ENCODE results near the gene PLD2. TPM values are rescaled to one million over a fixed set of nuclear protein-coding genes. Genes with fewer than 3 reads are reported as not detected.

PLD2 gene
- total RNA-seq, 2 donors from 2014 or later = 23.6 to 31.4 TPM

GRCh38 chr17:4788159-4788806 lies 18.7 kb upstream of the PLD2 start:
- H3K36me3 Mint-ChIP-seq = no peaks in the 10 kb centered on the region
- ATAC-seq = no peak
- no peak for DNase-seq (ENCODE audit: low spot score in 2 of 2)
- H3K9me3 Mint-ChIP-seq = no peaks in the 10 kb centered on the region
- no peak overlapping the region for H3K27ac Mint-ChIP-seq

DNA sequence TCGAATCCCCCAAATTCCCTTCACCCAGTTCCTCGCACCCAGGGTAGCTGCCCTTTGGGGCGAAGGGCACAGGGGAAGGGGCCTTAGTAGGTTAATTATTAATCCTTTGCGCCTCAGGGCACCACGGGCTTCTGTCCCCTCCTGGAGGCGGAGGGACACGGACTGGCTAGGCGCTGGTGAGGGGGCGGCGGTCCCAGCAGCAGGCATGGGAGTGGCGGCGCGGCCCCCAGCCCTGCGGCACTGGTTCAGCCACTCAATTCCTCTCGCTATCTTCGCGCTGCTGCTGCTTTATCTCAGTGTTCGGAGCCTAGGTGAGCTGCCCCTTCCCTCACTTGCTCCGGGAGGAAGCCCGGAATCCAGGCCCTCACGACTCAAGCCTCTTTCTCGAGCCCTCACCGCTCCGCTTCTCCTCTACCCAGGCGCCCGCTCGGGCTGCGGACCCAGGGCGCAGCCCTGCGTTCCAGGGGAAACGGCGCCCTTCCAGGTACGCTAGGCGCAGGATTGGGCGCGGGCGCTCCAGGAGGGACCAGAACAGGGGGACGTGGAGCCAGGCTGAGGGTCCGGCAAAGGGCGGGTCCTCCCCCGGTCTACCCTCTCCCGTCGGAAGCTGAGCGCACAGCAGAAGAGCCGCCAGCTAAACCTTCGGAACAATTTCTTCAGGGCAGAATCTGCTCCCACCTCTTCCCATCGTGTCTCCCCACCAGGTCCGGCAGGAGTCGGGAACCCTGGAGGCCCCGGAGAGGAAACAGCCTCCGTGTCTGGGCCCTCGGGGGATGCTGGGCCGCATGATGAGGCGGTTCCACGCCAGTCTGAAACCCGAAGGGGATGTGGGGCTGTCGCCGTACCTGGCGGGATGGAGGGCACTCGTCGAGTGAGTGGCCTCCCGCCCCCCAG lies 17.9 kb upstream of the PLD2 start, which contains the start of gene GLTPD2:
Gene GLTPD2 (plus strand): TSS at position 158 of the 894 bp plus-strand sequence. CDS start 48 bp downstream, at position 206.
- Mint-ChIP-seq H3K36me3 (no peaks in the 10 kb centered on the region), H3K9me3 (no peaks in the 10 kb centered on the region), H3K27ac (peak within 1 kb of the TSS in 1 of 2 donors; percentile 87)
- no peak for DNase-seq (ENCODE audit: low spot score in 2 of 2)
- no peak for ATAC-seq

GRCh38 chr17:4789701-4789950 lies 17.3 kb upstream of the PLD2 start:
- H3K36me3 Mint-ChIP-seq = no peaks in the 10 kb centered on the region
- no peak for ATAC-seq
- DNase-seq (ENCODE audit: low spot score in 2 of 2) = no peak
- H3K9me3 Mint-ChIP-seq = no peaks in the 10 kb centered on the region
- peak overlapping the region in 1 of 2 donors; percentile 87 for H3K27ac Mint-ChIP-seq

DNA sequence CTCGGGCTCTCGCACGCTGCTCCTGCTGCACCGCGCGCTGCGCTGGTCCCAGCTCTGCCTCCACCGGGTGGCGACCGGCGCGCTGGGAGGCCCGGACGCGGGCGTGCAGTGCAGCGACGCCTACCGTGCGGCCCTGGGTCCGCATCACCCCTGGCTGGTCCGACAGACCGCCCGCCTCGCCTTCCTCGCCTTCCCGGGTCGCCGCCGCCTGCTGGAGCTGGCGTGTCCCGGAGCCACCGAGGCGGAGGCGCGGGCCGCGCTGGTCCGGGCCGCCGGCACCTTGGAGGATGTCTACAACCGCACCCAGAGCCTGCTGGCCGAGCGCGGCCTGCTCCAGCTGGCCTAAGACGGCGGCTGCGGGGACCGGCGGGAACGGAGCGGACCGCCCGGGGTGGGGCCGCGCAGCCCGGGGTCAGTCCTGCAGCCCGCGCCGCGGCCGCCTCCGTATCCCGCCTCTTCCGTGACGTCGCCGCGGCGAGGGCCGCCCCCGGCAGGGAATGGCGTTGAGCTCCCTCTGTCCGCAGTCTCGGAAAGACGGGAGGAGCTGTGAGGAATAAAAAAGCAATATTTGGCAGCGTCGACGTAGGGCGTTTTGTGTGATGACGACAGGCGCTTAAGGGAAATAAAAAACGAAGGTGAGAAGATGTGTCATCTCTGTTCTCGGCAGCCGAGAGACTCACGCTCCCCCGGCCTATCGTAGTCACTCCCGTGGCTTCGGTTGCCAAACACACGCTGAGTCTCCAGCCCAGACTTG lies 16.8 kb upstream of the PLD2 start:
- no peaks in the 10 kb centered on the region for H3K9me3 Mint-ChIP-seq
- ATAC-seq = peak; percentile 84 to 89

GRCh38 chr17:4790705-4791088 lies 16.3 kb upstream of the PLD2 start:
- DNase-seq (ENCODE audit: low spot score in 2 of 2) = no peak
- no peaks in the 10 kb centered on the region for H3K9me3 Mint-ChIP-seq
- ATAC-seq = no peak
- H3K36me3 Mint-ChIP-seq = no peaks in the 10 kb centered on the region
- peak overlapping the region; percentile 47 to 87 for H3K27ac Mint-ChIP-seq

More for the DNA sequence above, 16.8 kb upstream of the PLD2 start:
- Mint-ChIP-seq H3K36me3 (no peaks in the 10 kb centered on the region), H3K27ac (peak overlapping the region; percentile 47 to 87)
- DNase-seq (ENCODE audit: low spot score in 2 of 2) = peak; percentile 85 to 88

DNA sequence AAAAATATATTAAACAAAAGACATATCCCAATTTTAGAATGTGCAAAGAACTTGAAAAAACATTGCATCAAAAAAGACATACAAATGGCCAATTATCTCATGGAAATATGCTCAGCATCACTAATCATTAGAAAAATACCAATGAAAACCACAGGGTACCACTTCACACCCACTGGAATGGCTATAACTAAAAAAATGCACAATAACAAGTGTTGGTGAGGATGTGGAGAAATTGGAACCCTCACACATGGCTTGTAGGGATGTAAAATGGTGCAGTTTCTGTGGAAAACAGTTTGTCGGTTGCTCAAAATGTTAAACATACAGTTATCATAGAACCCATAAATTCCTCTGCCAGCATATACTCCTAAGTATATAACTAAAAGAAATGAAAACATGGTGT lies 11.8 kb upstream of the PLD2 start:
- H3K36me3 Mint-ChIP-seq = peaks cover 9 to 10% of the 10 kb centered on the region in 2 donors

DNA sequence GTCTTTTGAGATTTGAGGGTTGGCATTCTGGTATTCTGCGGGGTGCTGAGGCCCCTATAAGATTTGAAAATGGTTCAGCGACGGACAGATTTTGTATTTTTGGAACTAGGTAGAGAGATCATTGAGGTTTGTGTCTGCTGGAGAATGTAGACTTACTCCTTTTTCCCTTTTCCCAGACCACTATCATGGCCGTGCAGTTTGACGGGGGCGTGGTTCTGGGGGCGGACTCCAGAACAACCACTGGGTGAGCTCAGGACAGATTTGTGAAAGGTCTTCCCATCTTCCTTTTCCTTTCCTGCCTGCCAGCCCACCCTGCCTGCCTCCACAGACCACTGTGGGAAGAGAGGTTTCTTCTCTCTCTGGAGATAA lies 10.4 kb upstream of the PLD2 start:
- ATAC-seq (peak; percentile 36 to 43), DNase-seq (ENCODE audit: low spot score in 2 of 2) (peak in 1 of 2 donors; percentile 34)
- Mint-ChIP-seq H3K27ac (peak overlapping the region; percentile 94 to 99), H3K9me3 (no peaks in the 10 kb centered on the region), H3K36me3 (peaks cover 9 to 10% of the 10 kb centered on the region in 2 donors)

More for the DNA sequence above, 11.8 kb upstream of the PLD2 start:
- DNase-seq (ENCODE audit: low spot score in 2 of 2) (no peak), ATAC-seq (no peak)
- Mint-ChIP-seq H3K27ac (peak overlapping the region; percentile 94 to 99), H3K9me3 (no peaks in the 10 kb centered on the region)

DNA sequence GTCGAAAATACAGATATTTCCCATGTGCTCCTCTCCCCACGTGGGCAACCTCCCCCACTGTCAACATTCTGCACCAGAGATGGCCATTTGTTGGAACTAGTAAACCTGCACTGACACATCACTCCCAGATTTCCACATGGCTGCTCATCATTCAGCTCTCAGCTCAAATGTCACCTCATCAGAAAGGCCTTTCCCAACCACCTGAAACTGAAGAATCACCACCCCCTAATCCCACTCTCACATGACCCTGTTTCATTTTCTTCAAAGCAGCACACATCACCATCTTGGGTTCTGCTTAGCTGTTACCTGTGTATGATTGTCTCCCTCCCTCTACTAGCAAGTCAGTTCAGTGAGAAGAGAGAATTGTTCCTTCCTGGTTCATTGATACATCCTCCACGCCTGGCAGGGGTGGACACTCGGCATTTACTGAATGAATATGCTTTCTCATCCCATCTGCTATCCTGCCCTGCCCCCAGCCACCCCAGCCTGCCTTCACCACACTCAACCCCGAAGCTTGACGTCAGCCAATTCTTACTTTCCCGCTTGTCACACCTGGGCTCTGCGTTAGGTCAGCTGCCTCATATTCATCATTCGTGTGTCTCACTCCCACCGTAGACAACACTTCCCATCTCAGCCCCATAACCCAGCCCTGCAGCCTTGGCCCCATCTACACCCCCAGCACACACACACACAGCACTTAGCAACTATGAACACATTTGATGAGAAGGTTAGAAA lies 6.3 kb upstream of the PLD2 start:
- H3K36me3 Mint-ChIP-seq = peaks cover 9 to 10% of the 10 kb centered on the region in 2 donors
- no peaks in the 10 kb centered on the region for H3K9me3 Mint-ChIP-seq
- peak in 1 of 2 donors; percentile 65 for ATAC-seq
- peak overlapping the region; percentile 29 to 42 for H3K27ac Mint-ChIP-seq
- DNase-seq (ENCODE audit: low spot score in 2 of 2) = no peak

GRCh38 chr17:4802228-4802627 lies 4.7 kb upstream of the PLD2 start, which contains the start of gene C17orf114:
Gene C17orf114, minus strand, starts transcription at chr17:4802328.
- ATAC-seq = no peak
- no peaks in the 10 kb centered on the region for H3K36me3 Mint-ChIP-seq
- H3K27ac Mint-ChIP-seq = peak within 1 kb of the TSS; percentile 3 to 42
- no peak for DNase-seq (ENCODE audit: low spot score in 2 of 2)
- no peaks in the 10 kb centered on the region for H3K9me3 Mint-ChIP-seq

DNA sequence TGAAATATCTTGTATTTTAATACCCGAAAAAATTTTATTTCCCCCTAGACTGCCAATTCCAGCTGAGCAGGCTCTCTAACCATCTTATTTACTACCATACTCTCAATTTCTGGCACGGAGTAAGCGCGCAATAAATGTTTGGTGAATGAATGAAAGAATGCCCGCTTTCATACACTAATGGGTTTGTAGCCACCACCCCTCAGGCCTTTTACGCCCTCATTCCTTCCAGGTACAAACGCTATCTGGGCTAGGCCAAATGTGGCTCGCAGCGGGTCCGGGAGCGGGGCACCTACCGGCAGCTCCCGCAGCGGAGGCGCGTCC lies 536 bp upstream of the PLD2 start:
- no peaks in the 10 kb centered on the region for H3K36me3 Mint-ChIP-seq
- H3K9me3 Mint-ChIP-seq = no peaks in the 10 kb centered on the region
- no peak for DNase-seq (ENCODE audit: low spot score in 2 of 2)
- H3K27ac Mint-ChIP-seq = peak overlapping the region in 1 of 2 donors; percentile 72
- no peak for ATAC-seq

- H3K9me3 Mint-ChIP-seq = no peaks in the 10 kb centered on the region
- H3K27ac Mint-ChIP-seq = peak overlapping the region; percentile 28 to 81
- DNase-seq (ENCODE audit: low spot score in 2 of 2) (no peak), ATAC-seq (no peak)
- H3K36me3 Mint-ChIP-seq = no peaks in the 10 kb centered on the region
Observed at GRCh38 chr17:4807605-4808377, 839 bp downstream of the PLD2 start.

- H3K36me3 Mint-ChIP-seq = no peaks in the 10 kb centered on the region
- DNase-seq (ENCODE audit: low spot score in 2 of 2) (no peak), ATAC-seq (no peak)
- peak overlapping the region; percentile 28 to 45 for H3K27ac Mint-ChIP-seq
- no peaks in the 10 kb centered on the region for H3K9me3 Mint-ChIP-seq
Observed at GRCh38 chr17:4808378-4808767, 1.4 kb downstream of the PLD2 start.

DNA sequence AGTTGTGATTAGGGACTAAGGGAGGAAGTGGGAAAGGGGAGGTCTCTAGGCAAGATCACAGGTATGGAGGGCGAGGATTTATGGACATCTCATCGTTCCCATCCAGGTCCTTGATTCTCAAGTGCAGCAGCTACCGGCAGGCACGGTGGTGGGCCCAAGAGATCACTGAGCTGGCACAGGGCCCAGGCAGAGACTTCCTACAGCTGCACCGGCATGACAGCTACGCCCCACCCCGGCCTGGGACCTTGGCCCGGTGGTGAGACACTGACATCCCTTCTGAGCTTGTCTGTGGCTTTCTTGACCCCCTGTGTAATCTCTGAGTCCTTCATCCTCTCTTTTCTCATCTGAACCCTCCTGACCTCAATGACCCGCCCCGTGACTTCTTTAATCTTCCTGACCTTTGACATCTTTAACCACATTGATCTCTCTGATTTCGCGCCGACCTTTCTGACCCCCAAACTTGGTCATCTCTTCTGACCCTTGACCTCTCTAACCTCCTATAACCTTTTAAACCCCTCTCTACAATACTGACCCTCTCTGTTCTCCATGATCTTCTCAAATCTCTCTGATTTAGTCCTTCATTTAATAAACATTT lies 3.8 kb downstream of the PLD2 start:
- no peak for DNase-seq (ENCODE audit: low spot score in 2 of 2)
- Mint-ChIP-seq H3K36me3 (no peaks in the 10 kb centered on the region), H3K27ac (no peak overlapping the region), H3K9me3 (no peaks in the 10 kb centered on the region)
- no peak for ATAC-seq

DNA sequence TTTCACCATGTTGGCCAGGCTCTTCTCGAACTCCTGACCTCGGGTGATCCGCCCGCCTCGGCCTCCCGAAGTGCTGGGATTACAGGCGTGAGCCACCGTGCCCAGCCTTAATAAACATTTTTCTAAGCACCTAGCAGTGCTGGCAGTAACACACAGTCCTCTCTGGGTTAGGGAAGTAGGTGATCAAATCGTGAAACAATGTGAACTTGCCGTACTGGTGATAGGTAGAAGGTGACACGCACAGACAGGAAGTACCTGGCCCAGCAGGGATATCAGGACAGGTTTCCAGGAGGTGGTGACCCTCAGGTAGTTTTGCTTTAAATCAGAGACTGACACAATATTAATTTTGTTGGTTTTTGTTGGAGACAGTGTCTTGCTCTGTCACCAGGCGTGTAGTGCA lies 4.5 kb downstream of the PLD2 start:
- H3K27ac Mint-ChIP-seq = no peak overlapping the region
- no peaks in the 10 kb centered on the region for H3K36me3 Mint-ChIP-seq
- ATAC-seq (no peak), DNase-seq (ENCODE audit: low spot score in 2 of 2) (no peak)
- no peaks in the 10 kb centered on the region for H3K9me3 Mint-ChIP-seq

- Mint-ChIP-seq H3K27ac (no peak overlapping the region), H3K36me3 (no peaks in the 10 kb centered on the region), H3K9me3 (no peaks in the 10 kb centered on the region)
- DNase-seq (ENCODE audit: low spot score in 2 of 2) (no peak), ATAC-seq (no peak)
Observed at GRCh38 chr17:4812690-4813089, 5.7 kb downstream of the PLD2 start.

Measured in activated naive CD4-positive, alpha-beta T cell treated with anti-CD3 and anti-CD28 coated beads, Interleukin-2, amount 50 U/mL, for 72 hours (primary cell).